Central memory CD4-positive, alpha-beta T cell (primary cell): Measurements from ENCODE around the gene KLLN.
A peak's percentile ranks its signal among the peaks of the same experiment; 100 is the strongest.
"Not testable (repeated sequence)": the region's sequence is repeated elsewhere in the genome, so short reads cannot be mapped to it uniquely, and the experiment has no call there.

Source experiments
- DNase-seq: peaks from one replicate; pipeline ENCODE4 v3.0.0; 2022
- total RNA-seq, 3 experiments: gene quantifications; one replicate each; lab custom pipeline; 2026; lab: John Stamatoyannopoulos, UW

The KLLN gene
- 0.67 to 2.5 (median 0.87) reads per million in 3 experiments for total RNA-seq

- peak; percentile 80 for DNase-seq
Measured at GRCh38 chr10:87863053-87863943, at the start of gene KLLN, which contains the start of gene PTEN. TSS of gene KLLN (minus strand) at chr10:87863533. CDS start at chr10:87862487, 1,046 bp downstream. TSS of gene PTEN (plus strand) at chr10:87863625. CDS start at chr10:87864470, 845 bp downstream.

GRCh38 chr10:87903396-87903795, 40.1 kb upstream of the KLLN start:
- not testable (repeated sequence) for DNase-seq

- DNase-seq, result not testable (repeated sequence)
Measured at GRCh38 chr10:87897957-87898356, 34.6 kb upstream of the KLLN start.

GRCh38 chr10:87896216-87896615, 32.9 kb upstream of the KLLN start:
- DNase-seq, result no peak

- no peak for DNase-seq
Measured at GRCh38 chr10:87895430-87895829, 32.1 kb upstream of the KLLN start.

GRCh38 chr10:87887548-87888289, 24.4 kb upstream of the KLLN start:
- DNase-seq, result no peak

GRCh38 chr10:87887146-87887545, 23.8 kb upstream of the KLLN start:
- DNase-seq, result no peak

- no peak for DNase-seq
Measured at GRCh38 chr10:87886635-87887034, 23.3 kb upstream of the KLLN start.

- no peak for DNase-seq
Measured at GRCh38 chr10:87882555-87883294, 19.4 kb upstream of the KLLN start.

GRCh38 chr10:87881373-87882059, 18.2 kb upstream of the KLLN start:
- not testable (repeated sequence) for DNase-seq

GRCh38 chr10:87880336-87880735, 17.0 kb upstream of the KLLN start:
- no peak for DNase-seq

- no peak for DNase-seq
Measured at GRCh38 chr10:87878664-87879459, 15.5 kb upstream of the KLLN start.

- no peak for DNase-seq
Measured at GRCh38 chr10:87875929-87876571, 12.7 kb upstream of the KLLN start.

GRCh38 chr10:87873656-87874055, 10.3 kb upstream of the KLLN start:
- DNase-seq, result no peak

- DNase-seq, result no peak
Measured at GRCh38 chr10:87872828-87873227, 9.5 kb upstream of the KLLN start.

GRCh38 chr10:87869773-87870551, 6.6 kb upstream of the KLLN start:
- DNase-seq, result no peak

- DNase-seq, result not testable (repeated sequence)
Measured at GRCh38 chr10:87869139-87869538, 5.8 kb upstream of the KLLN start.

- no peak for DNase-seq
Measured at GRCh38 chr10:87868277-87868676, 4.9 kb upstream of the KLLN start.

- DNase-seq, result no peak
Measured at GRCh38 chr10:87867453-87867852, 4.1 kb upstream of the KLLN start.

- DNase-seq, result no peak
Measured at GRCh38 chr10:87866412-87866974, 3.2 kb upstream of the KLLN start.
